GM23338 (cell line): Measurements from ENCODE around the gene ALCAM.

ENCODE experiments used
- CREB1 ChIP-seq: fragments of 250-450 bp; sonication (Bioruptor Pico); IDR thresholded peaks from 2 replicates; pipeline ENCODE4 v1.5.0; 2020; ENCODE audit warnings: low read depth, mild to moderate bottlenecking, moderate library complexity
- CTCF ChIP-seq, 2 experiments: fragments of 200-600 bp in 1 of 2; sonication (generic) in 1 of 2; conservative IDR thresholded peaks; 2 replicates each; pipeline versions ENCODE4 v1.5.1 to v1.6.1; 2016 to 2017; ENCODE audit warnings: antibody characterized with exemption in 2 of 2, low read depth in 2 of 2, mild to moderate bottlenecking in 2 of 2, moderate library complexity in 1 of 2
- ETS1 ChIP-seq: IDR thresholded peaks from 2 replicates; pipeline ENCODE4 v1.6.1; 2016; ENCODE audit warnings: antibody characterized with exemption
- EZH2 ChIP-seq: fragments of 200-600 bp; sonication (generic); IDR thresholded peaks from one replicate; pipeline ENCODE4 v1.8.0; 2017; ENCODE audit warnings: antibody characterized with exemption, mild to moderate bottlenecking, low read depth; ENCODE audit not compliant: unreplicated experiment
- EZH2phosphoT487 ChIP-seq: fragments of 200-600 bp; sonication (generic); IDR thresholded peaks from one replicate; pipeline ENCODE4 v1.8.1; 2018; ENCODE audit warnings: antibody characterized with exemption; ENCODE audit not compliant: unreplicated experiment
- JUNB ChIP-seq: IDR thresholded peaks from one replicate; pipeline ENCODE4 v1.6.1; 2016; ENCODE audit warnings: antibody characterized with exemption; ENCODE audit not compliant: unreplicated experiment
- POLR2AphosphoS5 ChIP-seq: IDR thresholded peaks from 2 replicates; pipeline ENCODE4 v1.6.1; 2016; ENCODE audit warnings: antibody characterized with exemption, low read depth
- REST ChIP-seq: IDR thresholded peaks from one replicate; pipeline ENCODE4 v1.6.1; 2018; ENCODE audit warnings: antibody characterized with exemption; ENCODE audit not compliant: unreplicated experiment
- ZNF114 ChIP-seq: fragments of 250-450 bp; sonication (Bioruptor Pico); IDR thresholded peaks from 2 replicates; pipeline ENCODE4 v1.5.0; 2020; ENCODE audit warnings: mild to moderate bottlenecking, moderate library complexity
- ZNF331 ChIP-seq: fragments of 250-450 bp; sonication (Bioruptor Pico); IDR thresholded peaks from 2 replicates; pipeline ENCODE4 v1.5.0; 2020; ENCODE audit warnings: low read depth, mild to moderate bottlenecking, moderate library complexity
- ZNF462 ChIP-seq: fragments of 250-450 bp; sonication (Bioruptor Pico); IDR thresholded peaks from 2 replicates; pipeline ENCODE4 v1.5.0; 2020; ENCODE audit warnings: mild to moderate bottlenecking, moderate library complexity

GRCh38 chr3:105448338-105448982, 81.8 kb downstream of the ALCAM start:
- TF ChIP-seq CTCF (conservative IDR thresholded peaks at IDR 0.05; ENCODE audit: low read depth in 2 of 2) (no peak), REST (no peak), POLR2AphosphoS5 (no peak), ZNF331 (CRISPR knock-in tag) (no peak), JUNB (no peak), EZH2phosphoT487 (no peak), EZH2 (no peak), CREB1 (CRISPR knock-in tag) (no peak), ZNF462 (CRISPR knock-in tag) (no peak), ZNF114 (CRISPR knock-in tag) (no peak), ETS1 (no peak)
